Measurements from ENCODE around the gene TYW1.
"Not testable (repeated sequence)": the region's sequence is repeated elsewhere in the genome, so short reads cannot be mapped to it uniquely, and the experiment has no call there.

- not testable (repeated sequence) for TF ChIP-seq CTCF, EZH2phosphoT487, EZH2 (IDR thresholded peaks at IDR 0.05)
Observed at GRCh38 chr7:67156064-67156463, 159.4 kb downstream of the TYW1 start.

Measured in neural progenitor cell (in vitro differentiated cells).